DOHH2 (cell line): ENCODE data around the gene XPO6.

Source experiments
- EZH2phosphoT487 ChIP-seq: fragments of 200-600 bp; sonication (generic); IDR thresholded peaks from 2 replicates; pipeline ENCODE4 v1.6.1; 2017; ENCODE audit warnings: borderline replicate concordance, mild to moderate bottlenecking, antibody characterized with exemption, low read length, moderate library complexity, mixed read lengths
- TF ChIP-seq, protein P1 (sequence below): fragments of 200-600 bp; sonication (generic); IDR thresholded peaks from one replicate; pipeline ENCODE4 v1.5.1; 2014; ENCODE audit warnings: antibody characterized with exemption, mild to moderate bottlenecking, low read depth, low read length; ENCODE audit not compliant: poor library complexity, severe bottlenecking

- TF ChIP-seq, protein P1, sequence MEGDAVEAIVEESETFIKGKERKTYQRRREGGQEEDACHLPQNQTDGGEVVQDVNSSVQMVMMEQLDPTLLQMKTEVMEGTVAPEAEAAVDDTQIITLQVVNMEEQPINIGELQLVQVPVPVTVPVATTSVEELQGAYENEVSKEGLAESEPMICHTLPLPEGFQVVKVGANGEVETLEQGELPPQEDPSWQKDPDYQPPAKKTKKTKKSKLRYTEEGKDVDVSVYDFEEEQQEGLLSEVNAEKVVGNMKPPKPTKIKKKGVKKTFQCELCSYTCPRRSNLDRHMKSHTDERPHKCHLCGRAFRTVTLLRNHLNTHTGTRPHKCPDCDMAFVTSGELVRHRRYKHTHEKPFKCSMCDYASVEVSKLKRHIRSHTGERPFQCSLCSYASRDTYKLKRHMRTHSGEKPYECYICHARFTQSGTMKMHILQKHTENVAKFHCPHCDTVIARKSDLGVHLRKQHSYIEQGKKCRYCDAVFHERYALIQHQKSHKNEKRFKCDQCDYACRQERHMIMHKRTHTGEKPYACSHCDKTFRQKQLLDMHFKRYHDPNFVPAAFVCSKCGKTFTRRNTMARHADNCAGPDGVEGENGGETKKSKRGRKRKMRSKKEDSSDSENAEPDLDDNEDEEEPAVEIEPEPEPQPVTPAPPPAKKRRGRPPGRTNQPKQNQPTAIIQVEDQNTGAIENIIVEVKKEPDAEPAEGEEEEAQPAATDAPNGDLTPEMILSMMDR, result no peak
- TF ChIP-seq EZH2phosphoT487, result no peak
Measured at GRCh38 chr16:28151180-28151579, 60.6 kb downstream of the XPO6 start.
